ENCODE data around the gene SLC38A3.

The SLC38A3 gene

DNA sequence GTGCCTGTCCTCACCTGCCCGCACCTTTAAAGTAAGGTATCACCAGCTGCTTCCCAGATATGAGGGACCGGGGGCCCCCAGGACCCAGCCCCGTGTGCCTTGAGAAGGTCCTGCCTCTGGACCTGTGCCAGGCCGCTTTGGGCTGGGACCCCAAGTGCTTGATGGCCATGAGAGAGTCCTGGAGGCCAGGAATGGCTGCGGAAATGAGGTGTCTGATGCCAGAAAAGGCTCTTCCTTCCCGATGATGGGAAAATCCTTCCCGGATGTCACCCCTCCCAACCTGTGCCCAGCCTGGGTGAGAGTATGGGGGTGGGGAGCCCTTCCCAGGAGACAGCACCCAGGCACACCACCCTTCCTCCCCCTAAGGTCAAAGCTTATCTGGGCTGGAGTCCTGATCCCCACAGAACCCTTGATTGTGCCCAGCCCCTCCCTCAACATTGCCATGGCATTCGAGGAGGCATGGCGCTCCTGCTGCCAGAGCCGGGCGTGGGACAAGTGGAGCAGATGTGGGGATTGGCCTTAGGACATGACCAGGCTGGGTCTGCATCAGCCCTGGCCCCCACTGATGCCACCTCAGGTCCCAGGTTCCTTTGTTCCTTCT is 35.7 kb upstream of the SLC38A3 start:
- DNase-seq: peak; percentile 43

DNA sequence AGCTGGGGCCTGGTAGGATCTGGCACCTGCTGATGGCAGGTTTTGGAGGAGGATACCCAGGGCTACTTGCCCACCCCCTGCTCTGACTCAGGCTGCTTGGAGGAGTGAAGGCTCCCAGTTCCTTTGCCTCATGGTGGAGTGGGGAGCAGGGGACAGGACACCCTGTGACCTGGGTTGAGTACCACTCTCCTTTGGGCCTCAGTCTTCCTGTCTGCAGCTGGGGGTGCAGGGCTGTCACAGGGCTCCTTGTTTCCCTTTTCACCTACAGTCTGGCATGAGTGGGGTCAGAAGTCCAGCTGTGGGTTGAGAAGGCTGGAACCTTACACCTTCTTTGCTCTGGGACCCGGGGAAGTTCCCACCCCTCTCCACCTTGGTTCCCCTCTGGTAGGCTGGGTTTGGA is 35.2 kb upstream of the SLC38A3 start:
- DNase-seq: no peak

DNA sequence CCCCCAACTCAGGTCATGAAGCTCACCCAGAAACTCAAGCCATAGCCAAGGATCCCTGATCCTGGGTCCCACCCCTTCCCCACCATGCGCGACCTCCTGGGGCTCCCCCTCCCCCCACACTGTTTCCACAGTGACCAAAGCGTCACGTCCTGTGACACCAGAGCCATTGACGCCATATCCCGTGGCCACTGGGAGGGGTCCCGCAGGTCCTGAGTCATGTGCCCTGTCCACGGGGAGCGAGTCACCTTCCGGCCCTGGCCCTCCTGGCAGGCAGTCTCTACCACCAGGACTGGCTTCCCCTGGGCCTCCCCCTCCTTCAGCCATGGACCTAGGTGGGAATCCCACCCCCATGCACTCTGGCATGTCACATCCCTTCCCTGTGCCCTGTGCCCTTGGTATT is 34.4 kb upstream of the SLC38A3 start:
- peak; percentile 75 for DNase-seq

DNA sequence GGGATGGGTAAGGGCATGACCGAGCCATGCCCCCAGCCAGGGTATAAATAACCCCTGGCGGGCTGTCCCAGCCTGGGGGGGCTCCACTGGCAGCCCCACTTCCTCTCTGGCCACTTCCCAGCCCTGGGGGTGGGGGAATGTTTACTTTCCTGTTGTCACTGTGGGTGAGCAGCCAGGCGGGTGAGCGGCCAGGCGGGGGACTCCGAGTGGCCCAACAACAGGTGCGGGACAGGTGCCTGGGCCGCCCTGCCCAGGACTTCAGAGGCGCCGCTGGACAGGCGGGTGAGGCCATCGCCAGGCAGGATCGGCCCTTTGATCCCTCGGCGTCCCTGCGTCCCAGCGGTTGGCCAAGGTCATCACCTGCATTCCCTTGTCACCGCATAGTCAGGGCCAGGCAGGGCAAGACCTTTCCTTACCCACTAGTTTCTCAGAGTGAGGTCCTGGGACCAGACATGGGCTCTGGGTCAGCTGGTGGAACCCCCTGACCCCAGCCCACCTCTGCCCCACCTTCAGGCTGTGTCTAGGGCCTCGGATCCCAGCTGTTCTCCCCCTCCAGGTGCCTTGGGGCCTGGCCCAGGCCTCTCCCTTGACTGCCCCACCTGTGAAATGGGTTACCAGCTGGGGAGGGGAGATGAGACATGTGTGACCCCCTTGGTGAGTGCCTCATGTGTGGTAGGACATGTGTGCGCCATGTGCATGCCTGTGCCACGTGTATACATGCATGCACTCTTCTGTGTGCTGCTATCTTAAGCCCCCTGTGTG is 33.4 kb upstream of the SLC38A3 start:
- DNase-seq: peak; percentile 89

DNA sequence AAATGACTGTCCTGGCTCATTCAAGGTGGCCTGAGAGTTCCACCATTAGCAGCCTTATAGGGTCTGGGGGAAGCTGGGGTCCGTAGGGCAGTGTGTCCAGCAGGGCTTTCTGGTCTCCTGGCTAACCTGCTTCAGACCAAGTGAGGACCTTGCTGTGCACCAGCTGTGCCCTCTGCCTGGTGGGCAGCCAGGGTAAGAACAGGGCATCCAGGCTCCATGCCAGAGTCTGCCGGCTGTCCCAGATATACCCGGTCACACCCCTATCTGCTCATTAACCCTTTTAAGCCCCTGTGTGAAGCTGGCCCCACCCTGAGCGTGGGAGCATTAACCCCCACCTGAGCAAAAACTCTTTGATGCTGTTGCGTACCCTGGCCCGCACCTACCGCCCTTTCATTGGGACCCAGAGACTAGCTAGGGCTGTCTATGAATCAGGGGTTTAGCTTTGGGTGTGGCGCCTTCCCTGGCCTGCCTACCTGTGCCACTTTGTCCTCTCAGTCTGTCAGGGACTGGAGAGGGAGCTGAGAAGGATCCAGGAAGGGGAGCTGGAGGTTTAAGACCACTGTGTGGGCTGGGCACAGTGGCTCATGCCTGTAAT is 32.3 kb upstream of the SLC38A3 start:
- no peak for DNase-seq

DNA sequence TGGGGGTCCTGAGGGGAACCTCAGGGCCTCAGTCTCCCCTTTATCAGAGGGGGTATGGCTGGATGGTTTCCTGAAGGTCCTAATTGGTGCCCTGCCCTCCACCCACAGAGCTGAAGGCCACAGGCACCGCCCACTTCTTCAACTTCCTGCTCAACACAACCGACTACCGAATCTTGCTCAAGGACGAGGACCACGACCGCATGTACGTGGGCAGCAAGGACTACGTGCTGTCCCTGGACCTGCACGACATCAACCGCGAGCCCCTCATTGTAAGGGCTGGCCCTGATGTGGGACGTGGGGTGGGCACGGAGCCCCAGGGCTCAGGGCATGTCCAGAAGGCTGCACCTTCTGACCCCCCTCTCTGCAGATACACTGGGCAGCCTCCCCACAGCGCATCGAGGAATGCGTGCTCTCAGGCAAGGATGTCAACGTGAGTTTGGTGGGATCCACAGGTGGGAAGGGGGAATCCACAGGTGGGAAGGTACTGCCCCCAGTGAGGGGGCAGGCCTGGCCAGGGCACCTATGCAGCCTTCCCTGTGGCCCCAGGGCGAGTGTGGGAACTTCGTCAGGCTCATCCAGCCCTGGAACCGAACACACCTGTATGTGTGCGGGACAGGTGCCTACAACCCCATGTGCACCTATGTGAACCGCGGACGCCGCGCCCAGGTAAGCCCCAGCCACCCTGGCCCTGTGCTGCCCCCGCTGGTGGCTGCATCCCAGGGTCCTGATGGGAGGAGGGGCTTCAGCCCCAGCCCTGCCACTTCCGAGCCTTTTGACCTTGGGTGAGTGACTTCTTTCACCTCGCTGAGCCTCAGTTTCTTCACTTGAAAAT is 31.2 kb upstream of the SLC38A3 start:
- no peak for DNase-seq

DNA sequence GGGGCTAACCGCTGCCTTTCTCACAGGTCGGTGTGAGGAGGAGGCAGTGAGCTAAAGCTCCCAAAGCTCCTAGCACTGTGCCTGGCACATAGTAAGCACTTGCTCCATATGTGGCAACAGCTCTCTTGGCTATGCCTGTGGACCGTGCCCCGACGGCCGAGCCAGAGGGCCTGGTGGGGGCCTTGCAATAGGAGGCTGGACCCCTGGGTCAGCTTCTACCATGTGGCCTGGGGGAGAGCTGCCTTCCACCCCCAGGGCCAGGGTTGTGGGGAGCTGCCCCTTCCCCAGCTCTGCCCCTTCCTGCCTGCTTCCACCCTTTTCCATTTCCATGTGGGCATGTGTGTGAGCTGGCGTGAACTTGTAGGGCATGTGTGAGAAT is 30.6 kb upstream of the SLC38A3 start:
- no peak for DNase-seq

DNA sequence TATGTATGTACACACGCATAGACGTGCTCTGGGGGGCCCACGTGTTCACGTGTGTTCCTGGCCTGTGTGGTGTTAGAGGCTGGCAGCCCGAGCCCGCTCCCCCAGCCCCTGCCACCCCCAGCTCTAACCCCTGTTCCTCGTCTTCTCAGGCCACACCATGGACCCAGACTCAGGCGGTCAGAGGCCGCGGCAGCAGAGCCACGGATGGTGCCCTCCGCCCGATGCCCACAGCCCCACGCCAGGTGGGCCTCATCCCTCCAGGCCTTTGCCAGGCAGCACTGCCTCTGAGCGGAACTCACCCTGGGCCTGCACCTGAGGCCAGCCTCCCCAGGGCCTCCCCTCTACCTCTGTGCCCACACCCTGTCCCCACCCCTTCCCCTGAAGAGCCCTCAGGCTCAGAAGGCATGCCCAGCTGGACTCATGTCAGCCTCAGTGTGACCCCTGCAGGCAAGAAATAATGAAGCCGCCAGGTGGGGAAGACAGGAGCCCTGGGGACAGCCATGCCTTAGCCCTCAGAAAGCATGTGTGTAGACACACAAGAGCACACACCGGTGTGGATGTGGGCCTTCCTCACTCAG is 30.0 kb upstream of the SLC38A3 start:
- DNase-seq: no peak

DNA sequence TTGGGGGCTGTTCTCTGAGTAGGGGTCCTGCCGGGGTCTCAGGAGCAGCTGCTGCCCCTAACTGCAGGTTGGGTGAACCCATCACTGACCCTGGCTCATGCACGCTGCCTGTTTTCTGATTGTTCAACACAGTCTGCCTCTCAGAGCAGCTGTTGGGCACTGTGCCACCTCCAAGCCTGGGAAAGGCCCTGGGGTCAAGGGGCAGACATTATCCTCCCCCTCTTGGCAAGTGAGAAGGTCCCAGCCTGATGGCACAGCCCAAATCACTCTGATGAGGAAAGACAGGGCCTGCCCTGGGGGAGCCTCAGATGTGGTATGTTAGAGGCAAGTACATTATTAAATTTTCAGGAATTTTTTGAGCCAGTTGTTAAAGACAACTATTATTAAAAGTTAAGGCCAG is 27.7 kb upstream of the SLC38A3 start:
- no peak for DNase-seq

DNA sequence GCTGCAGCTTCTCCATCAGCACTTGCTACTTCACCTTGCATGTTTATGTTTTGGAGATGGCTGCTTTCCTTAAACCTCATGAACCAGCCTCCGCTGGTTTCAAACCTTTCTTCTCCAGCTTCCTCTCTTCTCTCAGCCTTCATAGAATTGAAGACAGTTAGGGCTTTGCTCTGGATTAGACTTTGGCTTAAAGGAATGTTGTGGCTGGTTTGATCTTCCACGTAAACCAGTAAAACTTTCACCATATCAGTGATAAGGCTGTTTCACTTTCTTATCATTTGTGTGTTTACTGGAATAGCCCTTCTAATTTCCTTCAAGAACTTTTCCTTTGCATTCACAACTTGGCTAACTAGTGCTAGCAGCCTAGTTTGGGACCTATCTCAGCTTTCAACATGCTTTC is 25.4 kb upstream of the SLC38A3 start:
- DNase-seq: no peak

DNA sequence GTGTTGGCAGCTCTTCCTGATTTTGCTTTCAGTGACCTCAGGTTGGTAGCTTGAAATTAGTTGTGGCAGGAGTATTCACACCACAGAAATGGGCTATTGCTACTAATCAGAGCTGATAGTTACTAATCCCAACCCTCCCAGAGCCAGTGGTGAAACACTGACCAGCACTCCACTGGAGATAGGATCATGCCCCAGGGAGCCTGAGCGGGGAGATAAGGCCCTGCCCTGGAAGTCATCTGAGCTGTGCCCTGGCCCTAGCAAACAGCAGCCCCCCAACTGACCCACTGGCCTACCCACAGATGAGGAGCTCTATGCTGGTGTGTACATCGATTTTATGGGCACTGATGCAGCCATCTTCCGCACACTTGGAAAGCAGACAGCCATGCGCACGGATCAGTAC is 23.1 kb upstream of the SLC38A3 start:
- no peak for DNase-seq

DNA sequence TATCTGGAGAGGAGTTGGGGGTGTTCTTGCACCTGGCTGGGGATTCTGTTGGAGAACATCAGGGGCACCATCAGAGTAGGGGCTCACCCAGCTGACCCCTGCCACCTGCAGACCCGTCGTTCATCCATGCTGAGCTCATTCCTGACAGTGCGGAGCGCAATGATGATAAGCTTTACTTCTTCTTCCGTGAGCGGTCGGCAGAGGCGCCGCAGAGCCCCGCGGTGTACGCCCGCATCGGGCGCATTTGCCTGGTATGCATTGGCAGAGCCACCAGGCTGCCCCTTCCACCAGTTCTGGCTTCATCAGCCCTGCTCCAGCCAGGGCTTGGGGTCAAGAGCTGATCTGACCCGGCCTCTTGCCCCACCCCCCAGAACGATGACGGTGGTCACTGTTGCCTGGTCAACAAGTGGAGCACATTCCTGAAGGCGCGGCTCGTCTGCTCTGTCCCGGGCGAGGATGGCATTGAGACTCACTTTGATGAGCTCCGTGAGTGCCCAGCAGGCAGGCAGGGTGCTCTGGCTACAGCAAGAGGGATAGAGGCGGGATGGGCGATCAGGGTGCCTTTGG is 22.5 kb upstream of the SLC38A3 start:
- DNase-seq: no peak

DNA sequence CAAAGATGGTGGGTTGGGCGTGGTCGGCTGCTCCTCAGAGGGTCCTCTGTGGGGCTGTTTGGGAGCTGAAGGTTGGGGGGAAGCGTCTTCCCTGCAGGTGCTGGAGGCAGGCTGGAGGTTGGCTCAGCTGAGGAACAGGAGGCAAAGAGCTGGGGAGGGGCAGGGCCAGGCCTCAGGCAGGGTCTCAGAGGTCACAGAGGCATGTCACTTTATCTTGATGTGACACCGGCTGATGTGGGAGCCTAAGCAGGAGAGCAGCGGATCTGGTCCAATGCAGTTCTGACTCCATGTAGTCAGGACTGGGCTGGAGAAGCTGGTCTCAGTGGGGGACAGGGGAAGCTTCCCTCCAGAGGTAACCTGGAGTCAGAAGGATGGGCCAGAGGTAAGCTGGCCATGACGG is 21.3 kb upstream of the SLC38A3 start:
- no peak for DNase-seq

DNA sequence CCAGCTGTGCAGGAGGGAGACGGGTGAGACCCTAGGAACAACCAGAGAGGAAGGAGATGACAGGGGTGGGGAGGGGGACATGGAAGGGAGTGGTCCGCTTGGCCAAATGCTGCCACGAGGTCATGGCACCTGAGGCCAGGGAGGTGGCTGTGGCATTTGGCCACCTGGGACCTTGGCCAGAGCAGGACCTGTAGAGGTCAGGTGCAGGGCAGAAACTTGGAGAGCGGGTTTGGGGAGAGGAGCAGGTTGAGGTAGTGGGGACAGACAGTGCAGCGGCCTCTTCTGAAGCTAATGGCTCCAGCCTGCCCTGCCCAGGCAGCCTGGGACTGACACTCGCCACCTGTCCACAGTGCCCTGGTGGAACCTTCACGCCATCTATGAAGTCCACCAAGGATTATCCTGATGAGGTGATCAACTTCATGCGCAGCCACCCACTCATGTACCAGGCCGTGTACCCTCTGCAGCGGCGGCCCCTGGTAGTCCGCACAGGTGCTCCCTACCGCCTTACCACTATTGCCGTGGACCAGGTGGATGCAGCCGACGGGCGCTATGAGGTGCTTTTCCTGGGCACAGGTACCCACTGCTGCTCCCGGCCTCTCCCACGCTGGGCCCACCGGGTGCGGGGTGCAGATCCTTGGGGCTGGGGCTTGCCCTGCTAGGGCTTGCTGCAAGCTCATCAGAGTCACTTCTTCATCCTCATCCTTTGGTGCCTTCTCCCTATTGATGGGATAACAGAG is 20.7 kb upstream of the SLC38A3 start:
- DNase-seq: peak; percentile 10

DNA sequence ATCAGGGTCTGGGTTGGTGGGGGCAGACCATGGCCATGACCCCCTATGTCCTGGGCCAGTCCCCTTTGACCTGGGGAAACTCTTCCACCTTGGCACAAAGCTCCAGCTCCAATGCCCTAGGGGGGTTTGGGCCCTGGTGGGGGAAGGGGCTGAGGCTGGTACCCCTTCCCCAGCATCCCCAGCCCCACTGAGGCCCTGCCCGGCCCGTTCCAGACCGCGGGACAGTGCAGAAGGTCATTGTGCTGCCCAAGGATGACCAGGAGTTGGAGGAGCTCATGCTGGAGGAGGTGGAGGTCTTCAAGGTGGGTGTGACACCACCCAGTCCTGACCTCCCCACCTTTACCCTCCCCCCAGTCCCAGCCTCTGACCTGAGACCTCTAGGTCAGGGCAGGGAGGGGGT is 19.8 kb upstream of the SLC38A3 start:
- DNase-seq: no peak

DNA sequence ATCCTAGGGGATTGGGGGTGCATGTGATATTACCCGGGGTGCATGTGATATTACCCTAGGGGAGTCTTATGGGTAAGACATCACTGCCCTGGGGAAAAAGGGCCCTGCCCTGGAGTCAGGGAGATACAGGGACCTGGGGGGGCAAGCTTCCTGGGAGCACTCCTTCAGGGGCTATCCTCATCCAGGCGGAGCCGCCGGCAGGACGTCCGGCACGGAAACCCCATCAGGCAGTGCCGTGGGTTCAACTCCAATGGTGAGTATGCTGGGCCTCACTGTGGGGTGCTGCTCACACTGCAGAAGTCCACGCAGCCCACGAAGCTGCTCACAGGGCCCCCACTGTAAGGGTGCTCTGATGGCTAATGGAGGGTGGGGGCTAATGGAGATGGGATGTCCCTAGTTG is 19.0 kb upstream of the SLC38A3 start:
- DNase-seq: no peak

DNA sequence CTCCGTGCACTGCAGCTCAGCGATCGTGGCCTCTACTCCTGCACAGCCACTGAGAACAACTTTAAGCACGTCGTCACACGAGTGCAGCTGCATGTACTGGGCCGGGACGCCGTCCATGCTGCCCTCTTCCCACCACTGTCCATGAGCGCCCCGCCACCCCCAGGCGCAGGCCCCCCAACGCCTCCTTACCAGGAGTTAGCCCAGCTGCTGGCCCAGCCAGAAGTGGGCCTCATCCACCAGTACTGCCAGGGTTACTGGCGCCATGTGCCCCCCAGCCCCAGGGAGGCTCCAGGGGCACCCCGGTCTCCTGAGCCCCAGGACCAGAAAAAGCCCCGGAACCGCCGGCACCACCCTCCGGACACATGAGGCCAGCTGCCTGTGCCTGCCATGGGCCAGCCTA is 17.3 kb upstream of the SLC38A3 start:
- DNase-seq: no peak

DNA sequence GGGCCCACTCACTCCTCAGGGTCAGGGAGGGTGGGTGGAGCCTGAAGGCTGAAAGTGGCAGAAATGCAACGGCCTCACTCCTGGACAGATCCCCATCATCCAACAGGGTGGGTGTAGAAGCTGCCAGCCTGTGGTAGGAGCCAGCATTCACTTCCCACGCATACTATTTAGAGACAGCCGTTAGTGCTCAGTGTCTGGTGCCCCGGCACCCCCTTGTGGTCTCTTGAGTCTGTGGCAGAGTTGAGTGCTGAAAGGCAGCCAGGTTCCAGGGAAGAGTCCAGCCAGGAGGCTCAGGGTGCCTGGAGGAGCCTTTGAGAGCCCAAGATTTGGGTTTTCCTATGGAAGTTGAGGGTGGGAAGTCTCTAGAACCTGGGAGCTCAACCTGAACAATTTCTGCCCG is 15.8 kb upstream of the SLC38A3 start:
- peak; percentile 72 for DNase-seq

DNA sequence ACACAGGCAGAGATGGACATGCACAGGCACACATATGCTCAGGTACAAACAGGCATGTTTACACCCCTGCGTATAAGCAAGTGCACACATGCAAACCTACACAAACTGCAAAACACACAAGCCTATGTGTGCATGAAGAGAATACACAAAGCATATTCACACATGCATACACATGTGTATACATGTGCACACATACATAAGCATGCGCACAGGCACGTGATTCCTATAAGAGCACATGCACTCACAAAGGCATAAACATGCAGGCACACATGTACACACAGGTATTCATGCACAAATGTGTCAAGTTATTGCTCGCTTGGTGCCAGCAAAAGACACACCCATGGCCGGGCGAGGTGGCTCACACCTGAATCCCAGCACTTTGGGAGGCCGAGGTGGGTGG is 15.1 kb upstream of the SLC38A3 start:
- peak; percentile 21 for DNase-seq

DNA sequence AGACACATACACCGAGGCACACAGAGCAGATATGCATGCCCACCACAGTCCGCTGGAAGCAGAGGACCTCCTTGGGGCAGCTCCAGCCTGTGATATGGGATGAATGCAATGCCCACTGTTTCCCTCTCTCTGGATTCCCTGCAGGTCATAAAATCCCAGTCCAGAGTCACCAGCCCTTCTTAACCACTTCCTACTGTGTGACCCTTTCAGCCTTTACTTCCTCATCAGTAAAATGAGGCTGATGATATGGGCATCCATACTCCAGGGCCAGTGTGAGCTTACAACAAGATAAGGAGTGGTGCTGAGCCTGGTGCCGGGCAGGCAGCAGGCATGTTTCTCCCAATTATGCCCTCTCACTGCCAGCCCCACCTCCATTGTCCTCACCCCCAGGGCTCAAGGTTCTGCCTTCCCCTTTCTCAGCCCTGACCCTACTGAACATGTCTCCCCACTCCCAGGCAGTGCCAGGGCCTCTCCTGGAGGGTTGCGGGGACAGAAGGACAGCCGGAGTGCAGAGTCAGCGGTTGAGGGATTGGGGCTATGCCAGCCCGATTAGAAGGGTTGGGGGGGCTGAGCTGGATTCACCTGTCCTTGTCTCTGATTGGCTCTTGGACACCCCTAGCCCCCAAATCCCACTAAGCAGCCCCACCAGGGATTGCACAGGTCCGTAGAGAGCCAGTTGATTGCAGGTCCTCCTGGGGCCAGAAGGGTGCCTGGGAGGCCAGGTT is 14.0 kb upstream of the SLC38A3 start, which contains the start of gene GNAT1:
Gene GNAT1 (plus strand): TSS at position 675 of the 725 bp plus-strand sequence. CDS start 116 bp downstream, outside the sequence.
- peak; percentile 27 for DNase-seq

DNA sequence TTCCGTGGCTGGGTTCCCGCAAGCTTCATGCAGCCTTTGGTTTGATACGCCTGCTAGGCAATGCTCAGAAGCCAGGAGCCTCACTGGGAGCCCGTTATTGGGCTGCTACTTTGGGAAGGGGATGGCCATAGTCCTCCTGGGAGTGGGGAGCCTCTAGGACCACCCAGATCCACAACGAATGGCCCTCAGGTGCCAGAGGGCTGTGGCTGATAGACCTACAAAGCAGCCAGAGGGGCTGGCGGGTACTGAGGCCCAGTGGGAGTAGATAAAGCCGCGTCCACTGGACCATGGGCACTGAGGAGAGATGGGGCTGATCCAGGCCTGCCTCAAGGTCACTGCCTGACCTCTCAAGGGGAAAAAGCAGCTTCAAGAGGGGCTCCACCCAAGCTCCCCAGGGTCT is 12.9 kb upstream of the SLC38A3 start:
- DNase-seq: peak; percentile 8

Data from DMS53 (cell line).